Measurements from ENCODE around the gene ACE2. TPM values are rescaled to one million over a fixed set of nuclear protein-coding genes. Genes with fewer than 3 reads are reported as not detected.

ACE2 gene
- total and polyA plus RNA-seq, 2 donors (not counting 1 experiment from before 2014, with no cell fraction given): not detected

- H2AFZ ChIP-seq (ENCODE audit: insufficient read depth, low read depth, low read length, poor library complexity, severe bottlenecking): no peak overlapping the region
- H3K79me2 ChIP-seq (ENCODE audit: control insufficient read depth, insufficient read depth, low read length): no peaks in the 10 kb centered on the region
- peaks cover 0 to 3% (median 0%) of the 10 kb centered on the region in 4 experiments for H3K27me3 ChIP-seq (replicated peaks in 1 of 4; ENCODE audit: control extremely low read depth in 1 of 4, control insufficient read depth in 3 of 4, insufficient read depth in 4 of 4, low read length in 3 of 4)
- no peak overlapping the region for H3K27ac ChIP-seq (ENCODE audit: low read length in 2 of 2)
- ATAC-seq (ENCODE audit: low read depth) (no peak), DNase-seq (no peak)
- H3K36me3 ChIP-seq (replicated peaks in 1 of 2; ENCODE audit: control extremely low read depth in 1 of 2, control insufficient read depth in 1 of 2, extremely low read depth in 1 of 2, insufficient read depth in 2 of 2, low read length in 1 of 2): no peaks in the 10 kb centered on the region
- Mint-ChIP-seq H3K27ac (no peak overlapping the region), H3K4me1 (no peaks in the 10 kb centered on the region), H3K9me3 (ENCODE audit: insufficient read depth) (no peaks in the 10 kb centered on the region), H3K27me3 (peaks cover 3% of the 10 kb centered on the region), H3K4me3 (no peak overlapping the region)
- no peaks in the 10 kb centered on the region for H4K20me1 ChIP-seq (ENCODE audit: control insufficient read depth, insufficient read depth, low read length, poor library complexity, severe bottlenecking)
- no peak overlapping the region for H3K4me2 ChIP-seq (replicated peaks; ENCODE audit: low read depth, low read length, poor library complexity, severe bottlenecking)
- TF ChIP-seq EZH2 (IDR thresholded peaks at IDR 0.05; ENCODE audit: borderline replicate concordance, insufficient read depth, low read depth, low read length, poor library complexity, severe bottlenecking): no peak
- no peak for TF ChIP-seq CTCF (IDR thresholded peaks at IDR 0.05)
- H3K9ac ChIP-seq (ENCODE audit: low read length): no peak overlapping the region
- intact Hi-C loops (cut with micrococcal nuclease): no loop called here
- no peak overlapping the region for H3K4me3 ChIP-seq (ENCODE audit: control extremely low read depth in 1 of 5, extremely low read depth in 1 of 5, insufficient read depth in 1 of 5, low read depth in 2 of 5, low read length in 4 of 5)
- ChIA-PET CTCF (no interaction called here), POLR2A (no interaction called here)
- H3K9me3 ChIP-seq (ENCODE audit: control extremely low read depth in 1 of 3, control insufficient read depth in 2 of 3, insufficient read depth in 1 of 3, low read length in 2 of 3): no peaks in the 10 kb centered on the region
- 96% methylated on average over 18 of the region's 27 CpGs for WGBS (ENCODE audit: insufficient coverage)
- no peaks in the 10 kb centered on the region for H3K4me1 ChIP-seq (ENCODE audit: control insufficient read depth in 2 of 2, insufficient read depth in 2 of 2, low read length in 2 of 2)
Measured at GRCh38 chrX:15646543-15646942, 45.8 kb upstream of the ACE2 start.

GRCh38 chrX:15646031-15646430 is 45.3 kb upstream of the ACE2 start:
- Mint-ChIP-seq H3K4me1 (no peaks in the 10 kb centered on the region), H3K27ac (no peak overlapping the region), H3K9me3 (ENCODE audit: insufficient read depth) (no peaks in the 10 kb centered on the region), H3K27me3 (peaks cover 3% of the 10 kb centered on the region), H3K4me3 (no peak overlapping the region)
- Histone ChIP-seq H3K9ac (ENCODE audit: low read length) (no peak overlapping the region), H3K4me1 (ENCODE audit: control insufficient read depth in 2 of 2, insufficient read depth in 2 of 2, low read length in 2 of 2) (no peaks in the 10 kb centered on the region), H3K27me3 (replicated peaks in 1 of 4; ENCODE audit: control extremely low read depth in 1 of 4, control insufficient read depth in 3 of 4, insufficient read depth in 4 of 4, low read length in 3 of 4) (peaks cover 0 to 3% (median 0%) of the 10 kb centered on the region in 4 experiments), H3K9me3 (ENCODE audit: control extremely low read depth in 1 of 3, control insufficient read depth in 2 of 3, insufficient read depth in 1 of 3, low read length in 2 of 3) (no peaks in the 10 kb centered on the region), H4K20me1 (ENCODE audit: control insufficient read depth, insufficient read depth, low read length, poor library complexity, severe bottlenecking) (no peaks in the 10 kb centered on the region), H2AFZ (ENCODE audit: insufficient read depth, low read depth, low read length, poor library complexity, severe bottlenecking) (no peak overlapping the region), H3K4me2 (replicated peaks; ENCODE audit: low read depth, low read length, poor library complexity, severe bottlenecking) (no peak overlapping the region), H3K79me2 (ENCODE audit: control insufficient read depth, insufficient read depth, low read length) (no peaks in the 10 kb centered on the region), H3K27ac (ENCODE audit: low read length in 2 of 2) (no peak overlapping the region), H3K4me3 (ENCODE audit: control extremely low read depth in 1 of 5, extremely low read depth in 1 of 5, insufficient read depth in 1 of 5, low read depth in 2 of 5, low read length in 4 of 5) (no peak overlapping the region), H3K36me3 (replicated peaks in 1 of 2; ENCODE audit: control extremely low read depth in 1 of 2, control insufficient read depth in 1 of 2, extremely low read depth in 1 of 2, insufficient read depth in 2 of 2, low read length in 1 of 2) (no peaks in the 10 kb centered on the region)
- ATAC-seq (ENCODE audit: low read depth) (no peak), DNase-seq (no peak)
- 86% methylated on average over 11 of the region's 15 CpGs for WGBS (ENCODE audit: insufficient coverage)
- intact Hi-C loops (cut with micrococcal nuclease): no loop called here
- no peak for TF ChIP-seq EZH2 (IDR thresholded peaks at IDR 0.05; ENCODE audit: borderline replicate concordance, insufficient read depth, low read depth, low read length, poor library complexity, severe bottlenecking)
- no peak for TF ChIP-seq CTCF (IDR thresholded peaks at IDR 0.05)
- ChIA-PET POLR2A (no interaction called here), CTCF (no interaction called here)

All from B cell (primary cell).